Tibial nerve (tissue), 4 donors: ENCODE data around the gene DCT. TPM values are rescaled to one million over a fixed set of nuclear protein-coding genes. Genes with fewer than 3 reads are reported as not detected.
"Not testable (repeated sequence)": the region's sequence is repeated elsewhere in the genome, so short reads cannot be mapped to it uniquely, and the experiment has no call there.

ENCODE experiments used
- DNase-seq, 2 donors: peaks; one replicate each; pipeline ENCODE4 v3.0.0-alpha.2; 2019; ENCODE audit warnings: low spot score in 2 of 2
- H3K27ac ChIP-seq, 4 donors: fragments of 200-600 bp; sonication (generic) in 3 of 4; one replicate each; pipeline ENCODE4 v1.5.1; 2017 to 2019; ENCODE audit warnings: mild to moderate bottlenecking in 1 of 4
- H3K27me3 ChIP-seq, 2 donors: fragments of 200-600 bp; sonication (generic) in 1 of 2; one replicate each; pipeline versions ENCODE4 v1.5.1 to v1.6.0; 2017 to 2019
- H3K36me3 ChIP-seq, 3 donors: fragments of 200-600 bp; sonication (generic); one replicate each; pipeline ENCODE4 v1.5.1; 2018 to 2019
- H3K4me1 ChIP-seq, 4 donors: fragments of 200-600 bp; sonication (generic) in 3 of 4; one replicate each; pipeline ENCODE4 v1.5.1; 2017 to 2019
- H3K4me3 ChIP-seq, 4 donors: fragments of 200-600 bp; sonication (generic) in 3 of 4; one replicate each; pipeline ENCODE4 v1.5.1; 2017 to 2019; ENCODE audit warnings: mild to moderate bottlenecking in 1 of 4, moderate library complexity in 1 of 4
- H3K9me3 ChIP-seq, 4 donors: fragments of 200-600 bp; sonication (generic) in 3 of 4; one replicate each; pipeline ENCODE4 v1.5.1; 2017 to 2019
- EP300 ChIP-seq, 2 donors: sonication (generic); formaldehyde crosslinking; IDR thresholded peaks; one replicate each; pipeline ENCODE4 v1.6.1; 2017; ENCODE audit warnings: antibody characterized with exemption in 2 of 2, mild to moderate bottlenecking in 1 of 2
- POLR2A ChIP-seq, 2 donors: fragments of 450-650 bp; IDR thresholded peaks; one replicate each; pipeline ENCODE4 v1.6.1; 2017; ENCODE audit warnings: antibody characterized with exemption in 2 of 2, mild to moderate bottlenecking in 2 of 2, moderate library complexity in 2 of 2
- WGBS, 2 donors: methylation state at CpG; one replicate each; pipeline ENCODE4 v1.1.5; 2018; 5-methylcytosine and 5-hydroxymethylcytosine counted together
- total RNA-seq, 4 donors: library from RNA; depleted of rRNA; stranded (reverse); fragments of >200 nt; gene quantifications; one replicate each; pipeline ENCODE4 v1.1.0, GENCODE V29; 2016
- TF ChIP-seq, protein P1 (sequence below), 5 experiments: fragments of 200-600 bp in 3 of 5; fragments of 450-650 bp in 2 of 5; sonication (generic) in 3 of 5; IDR thresholded peaks; one replicate each; pipeline ENCODE4 v1.5.1; 2016 to 2019; ENCODE audit warnings: antibody characterized with exemption in 5 of 5, mild to moderate bottlenecking in 3 of 5, moderate library complexity in 2 of 5

The DCT gene
- total RNA-seq, 4 donors from 2014 or later: 0.30 to 3.9 (median 0.61) TPM

DNA sequence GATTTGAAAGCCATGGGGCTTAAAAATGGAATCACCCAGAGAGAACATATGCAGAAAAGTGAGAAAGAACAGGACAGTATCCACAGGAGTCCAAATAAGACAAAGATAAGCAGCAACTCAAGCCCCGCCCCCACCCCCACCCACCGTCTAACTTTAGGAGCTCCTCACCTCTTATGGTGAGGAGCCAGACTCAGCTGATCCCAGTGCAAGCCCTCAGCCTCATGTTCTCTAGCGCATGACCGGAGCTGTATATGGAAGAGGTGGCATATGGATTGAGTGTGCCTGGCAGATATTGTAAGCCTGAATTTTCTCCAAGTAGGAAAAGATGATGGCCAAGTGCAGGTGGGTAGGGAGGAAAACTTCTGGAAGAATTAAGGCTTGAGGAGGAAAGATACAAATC, 36.4 kb upstream of the DCT start:
- no peak for DNase-seq
- Histone ChIP-seq H3K27ac (no peak overlapping the region), H3K4me1 (no peaks in the 10 kb centered on the region), H3K4me3 (no peak overlapping the region), H3K36me3 (no peaks in the 10 kb centered on the region), H3K9me3 (peaks cover 0 to 6% (median 0%) of the 10 kb centered on the region in 4 donors), H3K27me3 (no peaks in the 10 kb centered on the region)
- TF ChIP-seq, protein P1, sequence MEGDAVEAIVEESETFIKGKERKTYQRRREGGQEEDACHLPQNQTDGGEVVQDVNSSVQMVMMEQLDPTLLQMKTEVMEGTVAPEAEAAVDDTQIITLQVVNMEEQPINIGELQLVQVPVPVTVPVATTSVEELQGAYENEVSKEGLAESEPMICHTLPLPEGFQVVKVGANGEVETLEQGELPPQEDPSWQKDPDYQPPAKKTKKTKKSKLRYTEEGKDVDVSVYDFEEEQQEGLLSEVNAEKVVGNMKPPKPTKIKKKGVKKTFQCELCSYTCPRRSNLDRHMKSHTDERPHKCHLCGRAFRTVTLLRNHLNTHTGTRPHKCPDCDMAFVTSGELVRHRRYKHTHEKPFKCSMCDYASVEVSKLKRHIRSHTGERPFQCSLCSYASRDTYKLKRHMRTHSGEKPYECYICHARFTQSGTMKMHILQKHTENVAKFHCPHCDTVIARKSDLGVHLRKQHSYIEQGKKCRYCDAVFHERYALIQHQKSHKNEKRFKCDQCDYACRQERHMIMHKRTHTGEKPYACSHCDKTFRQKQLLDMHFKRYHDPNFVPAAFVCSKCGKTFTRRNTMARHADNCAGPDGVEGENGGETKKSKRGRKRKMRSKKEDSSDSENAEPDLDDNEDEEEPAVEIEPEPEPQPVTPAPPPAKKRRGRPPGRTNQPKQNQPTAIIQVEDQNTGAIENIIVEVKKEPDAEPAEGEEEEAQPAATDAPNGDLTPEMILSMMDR (IDR thresholded peaks at IDR 0.05): no peak
- TF ChIP-seq EP300 (IDR thresholded peaks at IDR 0.05) (no peak), POLR2A (IDR thresholded peaks at IDR 0.05) (no peak)
- 88 to 90% methylated on average over 4 of the region's 4 CpGs for WGBS, 2 donors

DNA sequence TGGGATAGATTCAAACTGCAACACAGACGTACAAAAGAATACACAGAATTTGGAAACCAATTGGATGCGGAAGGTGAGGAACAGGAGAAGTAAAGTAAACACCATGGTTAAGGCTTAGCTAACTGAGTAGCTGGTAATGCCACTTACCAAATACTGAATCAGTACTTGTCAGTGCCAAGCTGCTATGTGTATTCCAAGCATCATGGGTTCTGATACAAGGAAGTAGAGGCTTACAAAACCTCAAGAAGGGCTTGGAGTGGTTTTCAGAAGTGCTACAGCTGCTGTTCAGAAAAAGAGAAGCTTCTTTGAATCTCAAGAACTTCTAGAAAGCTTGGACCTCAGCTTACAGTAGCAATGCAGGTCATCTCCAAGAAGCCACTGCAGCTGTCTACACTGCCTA, 35.9 kb upstream of the DCT start:
- H3K9me3 ChIP-seq: peaks cover 0 to 6% (median 0%) of the 10 kb centered on the region in 4 donors
- DNase-seq: no peak
- WGBS, 2 donors: 88 to 92% methylated on average over 2 of the region's 2 CpGs
- no peaks in the 10 kb centered on the region for H3K27me3 ChIP-seq
- H3K27ac ChIP-seq: no peak overlapping the region
- no peaks in the 10 kb centered on the region for H3K36me3 ChIP-seq
- TF ChIP-seq POLR2A (IDR thresholded peaks at IDR 0.05): no peak
- TF ChIP-seq EP300 (IDR thresholded peaks at IDR 0.05): no peak
- TF ChIP-seq, protein P1 (IDR thresholded peaks at IDR 0.05): no peak
- H3K4me3 ChIP-seq: no peak overlapping the region
- no peaks in the 10 kb centered on the region for H3K4me1 ChIP-seq

DNA sequence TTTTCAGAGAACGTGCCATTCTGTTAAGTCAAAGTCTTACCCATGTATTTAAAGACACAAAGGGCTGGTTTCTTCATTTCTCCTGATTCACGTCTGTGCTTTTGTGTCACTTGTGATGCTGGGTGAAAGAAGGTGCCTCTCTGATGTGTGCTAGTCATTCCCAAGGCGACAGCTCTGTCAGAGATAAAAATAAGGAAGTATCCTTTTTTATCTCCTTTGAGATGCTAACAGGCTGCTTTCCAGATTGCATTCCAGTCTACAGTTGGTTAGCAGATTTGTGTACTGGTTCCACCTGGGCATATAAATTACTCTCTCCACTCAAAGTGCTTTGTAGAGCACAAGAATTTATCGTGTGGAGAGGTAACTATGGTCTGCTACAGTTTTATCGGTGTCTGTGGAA, 33.5 kb upstream of the DCT start:
- no peak for DNase-seq
- no peak for TF ChIP-seq EP300 (IDR thresholded peaks at IDR 0.05)
- no peak for TF ChIP-seq POLR2A (IDR thresholded peaks at IDR 0.05)
- TF ChIP-seq, protein P1 (IDR thresholded peaks at IDR 0.05): no peak
- Histone ChIP-seq H3K27ac (no peak overlapping the region), H3K9me3 (peaks cover 0 to 6% (median 0%) of the 10 kb centered on the region in 4 donors), H3K4me3 (no peak overlapping the region), H3K36me3 (no peaks in the 10 kb centered on the region), H3K4me1 (no peaks in the 10 kb centered on the region), H3K27me3 (no peaks in the 10 kb centered on the region)
- WGBS, 2 donors: 68 to 74% methylated on average over 5 of the region's 5 CpGs

DNA sequence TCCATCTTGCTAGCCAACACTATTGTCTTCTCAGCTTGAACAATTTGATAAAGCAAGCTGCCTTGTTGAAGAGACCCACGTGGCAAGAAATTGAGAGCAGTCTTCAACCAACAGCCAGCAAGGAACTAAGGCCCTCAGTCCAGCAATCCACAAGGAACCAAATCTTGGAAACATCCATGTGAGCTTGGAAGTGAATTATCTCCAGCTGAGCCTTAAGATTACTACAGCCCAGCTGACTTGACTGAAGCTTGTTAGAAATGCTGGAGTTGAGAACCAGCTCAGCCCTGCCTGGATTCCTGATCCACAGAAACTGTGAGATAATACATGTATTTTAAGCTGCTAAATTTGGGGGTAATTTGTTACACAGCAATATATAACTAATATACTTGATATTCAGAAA, 26.2 kb upstream of the DCT start:
- no peaks in the 10 kb centered on the region for H3K9me3 ChIP-seq
- H3K27ac ChIP-seq: no peak overlapping the region
- no peak overlapping the region for H3K4me3 ChIP-seq
- no peaks in the 10 kb centered on the region for H3K4me1 ChIP-seq
- no peaks in the 10 kb centered on the region for H3K27me3 ChIP-seq
- 58 to 74% methylated on average over 1 of the region's 1 CpG for WGBS, 2 donors
- H3K36me3 ChIP-seq: no peaks in the 10 kb centered on the region
- DNase-seq: no peak
- TF ChIP-seq, protein P1 (IDR thresholded peaks at IDR 0.05): no peak
- TF ChIP-seq EP300 (IDR thresholded peaks at IDR 0.05) (no peak), POLR2A (IDR thresholded peaks at IDR 0.05) (no peak)

DNA sequence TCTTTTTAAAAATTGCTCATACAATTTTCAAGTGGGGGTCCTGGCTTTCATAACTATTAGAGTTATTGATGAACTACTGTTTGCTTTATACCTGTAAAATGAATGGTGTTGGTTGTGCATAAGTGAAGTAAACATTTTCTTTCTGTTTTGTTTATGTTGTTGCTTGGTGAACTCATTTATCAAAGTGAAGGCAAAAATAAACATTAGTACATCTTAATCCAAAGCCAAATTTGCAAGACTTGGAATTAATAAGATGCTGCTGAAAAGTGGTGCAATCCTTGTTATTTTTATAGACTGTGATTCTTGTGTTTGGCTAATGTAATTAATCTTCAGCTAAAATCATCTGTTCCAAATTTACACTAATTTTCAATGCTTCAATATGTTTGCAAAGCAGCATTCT, 24.4 kb upstream of the DCT start:
- Histone ChIP-seq H3K4me3 (no peak overlapping the region), H3K4me1 (no peaks in the 10 kb centered on the region), H3K36me3 (no peaks in the 10 kb centered on the region), H3K27me3 (no peaks in the 10 kb centered on the region), H3K27ac (no peak overlapping the region), H3K9me3 (peaks cover 0 to 3% (median 0%) of the 10 kb centered on the region in 4 donors)
- TF ChIP-seq, protein P1 (IDR thresholded peaks at IDR 0.05): no peak
- no peak for TF ChIP-seq EP300 (IDR thresholded peaks at IDR 0.05)
- TF ChIP-seq POLR2A (IDR thresholded peaks at IDR 0.05): no peak
- DNase-seq: no peak

DNA sequence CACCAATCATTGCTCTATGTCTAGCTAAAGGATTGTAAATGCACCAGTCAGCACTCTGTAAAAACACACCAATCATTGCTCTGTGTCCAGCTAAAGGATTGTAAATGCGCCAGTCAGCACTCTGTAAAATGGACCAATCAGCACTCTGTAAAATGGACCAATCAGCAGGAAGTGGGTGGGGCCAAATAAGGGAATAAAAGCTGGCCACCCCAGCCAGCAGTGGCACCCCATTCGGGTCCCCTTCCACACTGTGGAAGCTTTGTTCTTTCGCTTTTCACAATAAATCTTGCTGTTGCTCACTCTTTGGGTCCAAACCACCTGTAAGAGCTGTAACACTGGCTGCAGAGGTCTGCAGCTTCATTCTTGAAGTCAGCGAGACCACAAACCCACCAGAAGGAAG, 19.3 kb upstream of the DCT start:
- WGBS, 2 donors: 95 to 96% methylated on average over 4 of the region's 4 CpGs
- H3K27me3 ChIP-seq, DNase-seq, H3K4me1 ChIP-seq, H3K27ac ChIP-seq, H3K4me3 ChIP-seq, H3K36me3 ChIP-seq: not testable (repeated sequence)
- H3K9me3 ChIP-seq: peaks cover 0 to 15% (median 0%) of the 10 kb centered on the region in 4 donors
